Right atrium auricular region (tissue), 2 donors: ENCODE results near the gene MAN2A2. TPM values are rescaled to one million over a fixed set of nuclear protein-coding genes. Genes with fewer than 3 reads are reported as not detected.
"Not testable (repeated sequence)": the region's sequence is repeated elsewhere in the genome, so short reads cannot be mapped to it uniquely, and the experiment has no call there.

Experiments
- DNase-seq: peaks from one replicate; pipeline ENCODE4 v3.0.0-alpha.2; 2019; ENCODE audit warnings: low spot score
- H3K27ac ChIP-seq, 2 donors: fragments of 200-600 bp; sonication (generic); 1 replicate in 1 of 2; 2 replicates in 1 of 2; pipeline ENCODE4 v1.5.1; 2016 to 2019
- H3K27me3 ChIP-seq, 2 donors: fragments of 200-600 bp; sonication (generic); one replicate each; pipeline versions ENCODE4 v1.5.1 to v1.6.0; 2017 to 2019
- H3K36me3 ChIP-seq: fragments of 200-600 bp; sonication (generic); one replicate; pipeline ENCODE4 v1.5.1; 2016
- H3K4me1 ChIP-seq, 2 donors: fragments of 200-600 bp; sonication (generic); one replicate each; pipeline versions ENCODE4 v1.5.1 to v1.6.0; 2017 to 2019
- H3K4me3 ChIP-seq, 2 donors: fragments of 200-600 bp; sonication (generic); 1 replicate in 1 of 2; 2 replicates in 1 of 2; pipeline ENCODE4 v1.5.1; 2017 to 2019; ENCODE audit warnings: mild to moderate bottlenecking in 1 of 2, moderate library complexity in 1 of 2
- H3K9me3 ChIP-seq, 2 donors: fragments of 200-600 bp; sonication (generic); one replicate each; pipeline ENCODE4 v1.5.1; 2019
- total RNA-seq, 2 donors: library from RNA; depleted of rRNA; stranded (reverse); fragments of >200 nt; gene quantifications; one replicate each; pipeline ENCODE4 v1.1.0, GENCODE V29; 2016
- TF ChIP-seq, protein P1 (sequence below), 2 donors: fragments of 200-600 bp; sonication (generic); IDR thresholded peaks; one replicate each; pipeline ENCODE4 v1.5.1; 2019; ENCODE audit warnings: antibody characterized with exemption in 2 of 2

MAN2A2 gene
- total RNA-seq, 2 donors from 2014 or later, result 41.7 to 42.3 TPM

GRCh38 chr15:90873488-90873997 is 29.6 kb upstream of the MAN2A2 start:
- Histone ChIP-seq H3K27me3 (no peaks in the 10 kb centered on the region), H3K4me3 (peak overlapping the region in 1 of 2 donors; percentile 80), H3K4me1 (peaks cover 0 to 47% of the 10 kb centered on the region in 2 donors), H3K36me3 (peaks cover 34% of the 10 kb centered on the region), H3K9me3 (no peaks in the 10 kb centered on the region), H3K27ac (peak overlapping the region; percentile 95 to 98)
- no peak for DNase-seq
- TF ChIP-seq, protein P1, sequence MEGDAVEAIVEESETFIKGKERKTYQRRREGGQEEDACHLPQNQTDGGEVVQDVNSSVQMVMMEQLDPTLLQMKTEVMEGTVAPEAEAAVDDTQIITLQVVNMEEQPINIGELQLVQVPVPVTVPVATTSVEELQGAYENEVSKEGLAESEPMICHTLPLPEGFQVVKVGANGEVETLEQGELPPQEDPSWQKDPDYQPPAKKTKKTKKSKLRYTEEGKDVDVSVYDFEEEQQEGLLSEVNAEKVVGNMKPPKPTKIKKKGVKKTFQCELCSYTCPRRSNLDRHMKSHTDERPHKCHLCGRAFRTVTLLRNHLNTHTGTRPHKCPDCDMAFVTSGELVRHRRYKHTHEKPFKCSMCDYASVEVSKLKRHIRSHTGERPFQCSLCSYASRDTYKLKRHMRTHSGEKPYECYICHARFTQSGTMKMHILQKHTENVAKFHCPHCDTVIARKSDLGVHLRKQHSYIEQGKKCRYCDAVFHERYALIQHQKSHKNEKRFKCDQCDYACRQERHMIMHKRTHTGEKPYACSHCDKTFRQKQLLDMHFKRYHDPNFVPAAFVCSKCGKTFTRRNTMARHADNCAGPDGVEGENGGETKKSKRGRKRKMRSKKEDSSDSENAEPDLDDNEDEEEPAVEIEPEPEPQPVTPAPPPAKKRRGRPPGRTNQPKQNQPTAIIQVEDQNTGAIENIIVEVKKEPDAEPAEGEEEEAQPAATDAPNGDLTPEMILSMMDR (IDR thresholded peaks at IDR 0.05), result no peak

- no peak for DNase-seq
- no peaks in the 10 kb centered on the region for H3K27me3 ChIP-seq
- TF ChIP-seq, protein P1 (IDR thresholded peaks at IDR 0.05), result no peak
- H3K27ac ChIP-seq, result peak overlapping the region; percentile 95 to 98
- H3K9me3 ChIP-seq, result no peaks in the 10 kb centered on the region
- H3K4me3 ChIP-seq, result peak overlapping the region in 1 of 2 donors; percentile 80
- H3K4me1 ChIP-seq, result peaks cover 0 to 42% of the 10 kb centered on the region in 2 donors
- H3K36me3 ChIP-seq, result peaks cover 40% of the 10 kb centered on the region
These were observed 29.0 kb upstream of the MAN2A2 start for GRCh38 chr15:90873998-90874605.

GRCh38 chr15:90874986-90875385 is 28.1 kb upstream of the MAN2A2 start:
- H3K9me3 ChIP-seq, DNase-seq, H3K27ac ChIP-seq, H3K4me3 ChIP-seq, H3K27me3 ChIP-seq: not testable (repeated sequence)
- peaks cover 49% of the 10 kb centered on the region for H3K36me3 ChIP-seq
- H3K4me1 ChIP-seq, result peaks cover 0 to 33% of the 10 kb centered on the region in 2 donors

DNA sequence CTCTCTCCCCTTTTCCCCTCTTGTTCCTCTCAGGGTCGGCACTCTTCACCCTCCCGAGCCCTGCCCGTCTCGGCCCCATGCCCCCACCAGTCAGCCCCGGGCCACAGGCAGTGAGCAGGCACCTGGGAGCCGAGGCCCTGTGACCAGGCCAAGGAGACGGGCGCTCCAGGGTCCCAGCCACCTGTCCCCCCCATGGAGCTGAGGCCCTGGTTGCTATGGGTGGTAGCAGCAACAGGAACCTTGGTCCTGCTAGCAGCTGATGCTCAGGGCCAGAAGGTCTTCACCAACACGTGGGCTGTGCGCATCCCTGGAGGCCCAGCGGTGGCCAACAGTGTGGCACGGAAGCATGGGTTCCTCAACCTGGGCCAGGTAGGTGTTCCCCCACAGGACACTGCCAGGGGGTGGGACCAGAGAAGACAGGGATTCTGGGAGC is 27.5 kb upstream of the MAN2A2 start:
- H3K36me3 ChIP-seq, result peaks cover 55% of the 10 kb centered on the region
- H3K27ac ChIP-seq, result no peak overlapping the region
- H3K9me3 ChIP-seq, result no peaks in the 10 kb centered on the region
- no peak for DNase-seq
- TF ChIP-seq, protein P1 (IDR thresholded peaks at IDR 0.05), result no peak
- H3K4me1 ChIP-seq, result peaks cover 0 to 27% of the 10 kb centered on the region in 2 donors
- H3K27me3 ChIP-seq, result no peaks in the 10 kb centered on the region
- no peak overlapping the region for H3K4me3 ChIP-seq

GRCh38 chr15:90876046-90876445 is 27.1 kb upstream of the MAN2A2 start:
- H3K9me3 ChIP-seq, result no peaks in the 10 kb centered on the region
- peaks cover 0 to 25% of the 10 kb centered on the region in 2 donors for H3K4me1 ChIP-seq
- H3K36me3 ChIP-seq, result peaks cover 59% of the 10 kb centered on the region
- DNase-seq, result no peak
- TF ChIP-seq, protein P1 (IDR thresholded peaks at IDR 0.05), result no peak
- H3K4me3 ChIP-seq, result no peak overlapping the region
- H3K27ac ChIP-seq, result no peak overlapping the region
- H3K27me3 ChIP-seq, result no peaks in the 10 kb centered on the region

- H3K36me3 ChIP-seq, result peaks cover 65% of the 10 kb centered on the region
- H3K27ac ChIP-seq, result no peak overlapping the region
- TF ChIP-seq, protein P1 (IDR thresholded peaks at IDR 0.05), result no peak
- DNase-seq, result no peak
- H3K4me3 ChIP-seq, result no peak overlapping the region
- H3K9me3 ChIP-seq, result no peaks in the 10 kb centered on the region
- peaks cover 0 to 25% of the 10 kb centered on the region in 2 donors for H3K4me1 ChIP-seq
- no peaks in the 10 kb centered on the region for H3K27me3 ChIP-seq
These were observed 26.5 kb upstream of the MAN2A2 start for GRCh38 chr15:90876512-90877170.
